ENCODE results near the gene MICALL1. TPM values are rescaled to one million over a fixed set of nuclear protein-coding genes. Genes with fewer than 3 reads are reported as not detected.

Gene MICALL1
- total RNA-seq, 1 experiment from 2014 or later: 47.2 TPM

- no peaks in the 10 kb centered on the region for H3K9me3 Mint-ChIP-seq
- ChIA-PET CTCF (interaction anchor here (0.6 to 1.4 kb wide), 4 partner anchors 11 to 120 kb away, joined by 3 to 7 read pairs (median 4); no protein-coding TSS in a partner anchor), POLR2A (interaction anchor here (0.6 to 0.9 kb wide), 2 partner anchors 29 to 54 kb away, joined by 3 to 5 read pairs; no protein-coding TSS in a partner anchor)
- H3K4me1 Mint-ChIP-seq: peaks cover 10% of the 10 kb centered on the region
- peaks cover 18% of the 10 kb centered on the region for H3K36me3 Mint-ChIP-seq
- no peak overlapping the region for H3K4me3 Mint-ChIP-seq
- DNase-seq (ENCODE audit: low spot score): no peak
- ATAC-seq: no peak
- no peak overlapping the region; the same call in 1 of the 2 replicates for H3K27ac Mint-ChIP-seq
- no peaks in the 10 kb centered on the region for H3K27me3 Mint-ChIP-seq (ENCODE audit: low read depth)
- no peak for TF ChIP-seq HMGXB4 (CRISPR knock-in tag; IDR thresholded peaks at IDR 0.05)
- no peak for TF ChIP-seq SP1 (CRISPR knock-in tag; conservative IDR thresholded peaks at IDR 0.05)
- TF ChIP-seq E2F5 (CRISPR knock-in tag; IDR thresholded peaks at IDR 0.05): no peak
- no peak for TF ChIP-seq FOXP1 (CRISPR knock-in tag; IDR thresholded peaks at IDR 0.05; ENCODE audit: borderline replicate concordance)
- no peak for TF ChIP-seq IRF1 (CRISPR knock-in tag; IDR thresholded peaks at IDR 0.05)
- TF ChIP-seq PRDM15 (CRISPR knock-in tag; IDR thresholded peaks at IDR 0.05): no peak
- no peak for TF ChIP-seq CREM (CRISPR knock-in tag; IDR thresholded peaks at IDR 0.05)
- TF ChIP-seq ZNF219 (CRISPR knock-in tag; IDR thresholded peaks at IDR 0.05; ENCODE audit: borderline replicate concordance): no peak
- no peak for TF ChIP-seq CREB1 (CRISPR knock-in tag; IDR thresholded peaks at IDR 0.05)
- no peak for TF ChIP-seq MAX (CRISPR knock-in tag; IDR thresholded peaks at IDR 0.05)
- no peak for TF ChIP-seq OVOL2 (CRISPR knock-in tag; IDR thresholded peaks at IDR 0.05; ENCODE audit: borderline replicate concordance)
- TF ChIP-seq ESRRA (CRISPR knock-in tag; IDR thresholded peaks at IDR 0.05; ENCODE audit: borderline replicate concordance): no peak
- TF ChIP-seq FOXJ3 (CRISPR knock-in tag; IDR thresholded peaks at IDR 0.05; ENCODE audit: borderline replicate concordance): no peak
- no peak for TF ChIP-seq ATF6 (CRISPR knock-in tag; IDR thresholded peaks at IDR 0.05)
- no peak for TF ChIP-seq STAT6 (CRISPR knock-in tag; conservative IDR thresholded peaks at IDR 0.05; ENCODE audit: low read depth)
- TF ChIP-seq ZMAT4 (CRISPR knock-in tag; IDR thresholded peaks at IDR 0.05): no peak
- TF ChIP-seq NR1H2 (CRISPR knock-in tag; IDR thresholded peaks at IDR 0.05): no peak
- TF ChIP-seq MLX (CRISPR knock-in tag; IDR thresholded peaks at IDR 0.05): no peak
- no peak for TF ChIP-seq ZBTB43 (CRISPR knock-in tag; IDR thresholded peaks at IDR 0.05)
- TF ChIP-seq NFE2L1 (CRISPR knock-in tag; IDR thresholded peaks at IDR 0.05): no peak
These were observed 10.2 kb downstream of the MICALL1 start for GRCh38 chr22:37916311-37916710.

All from WTC11 (cell line).